ENCODE data around the gene KRT5.
"Not testable (repeated sequence)": the region's sequence is repeated elsewhere in the genome, so short reads cannot be mapped to it uniquely, and the experiment has no call there.

The KRT5 gene

GRCh38 chr12:52494518-52494917 lies 25.7 kb downstream of the KRT5 start:
- DNase-seq (ENCODE audit: low spot score): no peak

GRCh38 chr12:52494100-52494499 lies 26.1 kb downstream of the KRT5 start:
- DNase-seq (ENCODE audit: low spot score): peak; percentile 71

GRCh38 chr12:52493172-52493571 lies 27.0 kb downstream of the KRT5 start, which contains the start of gene KRT6A:
Gene KRT6A, minus strand, starts transcription at chr12:52493257. Its CDS starts 69 bp downstream, at chr12:52493188.
- no peak for DNase-seq (ENCODE audit: low spot score)

GRCh38 chr12:52492405-52492804 lies 27.8 kb downstream of the KRT5 start:
- DNase-seq (ENCODE audit: low spot score): not testable (repeated sequence)

- DNase-seq (ENCODE audit: low spot score): not testable (repeated sequence)
Measured at GRCh38 chr12:52491495-52491894, 28.7 kb downstream of the KRT5 start.

GRCh38 chr12:52488736-52489135 lies 31.5 kb downstream of the KRT5 start:
- DNase-seq (ENCODE audit: low spot score): no peak

GRCh38 chr12:52487744-52488443 lies 32.3 kb downstream of the KRT5 start:
- DNase-seq (ENCODE audit: low spot score): not testable (repeated sequence)

GRCh38 chr12:52487211-52487610 lies 33.0 kb downstream of the KRT5 start:
- no peak for DNase-seq (ENCODE audit: low spot score)

GRCh38 chr12:52486166-52487105 lies 33.8 kb downstream of the KRT5 start:
- DNase-seq (ENCODE audit: low spot score): no peak

- no peak for DNase-seq (ENCODE audit: low spot score)
Measured at GRCh38 chr12:52480073-52480472, 40.1 kb downstream of the KRT5 start.

GRCh38 chr12:52477651-52478050 lies 42.5 kb downstream of the KRT5 start:
- no peak for DNase-seq (ENCODE audit: low spot score)

GRCh38 chr12:52474212-52474611 lies 46.0 kb downstream of the KRT5 start:
- no peak for DNase-seq (ENCODE audit: low spot score)

- DNase-seq (ENCODE audit: low spot score): no peak
Measured at GRCh38 chr12:52473768-52474167, 46.4 kb downstream of the KRT5 start, which contains the start of gene KRT6C. Gene KRT6C, minus strand, starts transcription at chr12:52473805. Its CDS starts 68 bp downstream, at chr12:52473737.

- no peak for DNase-seq (ENCODE audit: low spot score)
Measured at GRCh38 chr12:52469853-52470252, 50.3 kb downstream of the KRT5 start.

- no peak for DNase-seq (ENCODE audit: low spot score)
Measured at GRCh38 chr12:52464897-52465296, 55.3 kb downstream of the KRT5 start.
